T-helper 1 cell (primary cell): Measurements from ENCODE around the gene EFNA4.

ENCODE experiments used
- DNase-seq, 5 donors: peaks; one replicate each; pipeline ENCODE4 v3.0.0-alpha.2; 2012 to 2020
- total RNA-seq, 4 donors: gene quantifications; one replicate each; lab custom pipeline; 2026; lab: John Stamatoyannopoulos, UW

Gene EFNA4, protein sequence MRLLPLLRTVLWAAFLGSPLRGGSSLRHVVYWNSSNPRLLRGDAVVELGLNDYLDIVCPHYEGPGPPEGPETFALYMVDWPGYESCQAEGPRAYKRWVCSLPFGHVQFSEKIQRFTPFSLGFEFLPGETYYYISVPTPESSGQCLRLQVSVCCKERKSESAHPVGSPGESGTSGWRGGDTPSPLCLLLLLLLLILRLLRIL
- 2.6 to 4.3 (median 3.4) reads per million in 4 donors for total RNA-seq

DNA sequence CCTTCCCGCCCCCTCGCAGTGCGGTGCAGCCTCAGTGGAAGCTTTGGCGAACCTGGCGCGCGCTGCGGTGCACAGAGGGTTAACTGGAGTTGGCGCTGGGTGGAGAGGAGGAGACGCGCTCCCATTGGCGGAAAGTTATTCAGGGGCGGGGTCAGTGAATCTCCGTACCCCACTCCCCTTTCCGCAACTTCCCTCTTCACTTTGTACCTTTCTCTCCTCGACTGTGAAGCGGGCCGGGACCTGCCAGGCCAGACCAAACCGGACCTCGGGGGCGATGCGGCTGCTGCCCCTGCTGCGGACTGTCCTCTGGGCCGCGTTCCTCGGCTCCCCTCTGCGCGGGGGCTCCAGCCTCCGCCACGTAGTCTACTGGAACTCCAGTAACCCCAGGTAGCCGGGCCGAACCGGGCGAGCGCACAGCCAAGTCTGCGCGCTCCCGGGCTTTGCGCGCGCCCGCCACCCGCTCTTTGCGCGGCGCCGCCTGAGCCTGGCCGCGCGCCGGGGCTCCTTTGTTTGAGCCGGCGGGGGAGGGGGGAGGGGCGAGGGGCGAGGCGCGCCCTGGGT lies at the start of gene EFNA4:
TSS of gene EFNA4 (plus strand) at position 191 of the 561 bp plus-strand sequence. CDS start at position 275, 84 bp downstream.
- peak; percentile 63 to 87 (median 78) for DNase-seq

DNA sequence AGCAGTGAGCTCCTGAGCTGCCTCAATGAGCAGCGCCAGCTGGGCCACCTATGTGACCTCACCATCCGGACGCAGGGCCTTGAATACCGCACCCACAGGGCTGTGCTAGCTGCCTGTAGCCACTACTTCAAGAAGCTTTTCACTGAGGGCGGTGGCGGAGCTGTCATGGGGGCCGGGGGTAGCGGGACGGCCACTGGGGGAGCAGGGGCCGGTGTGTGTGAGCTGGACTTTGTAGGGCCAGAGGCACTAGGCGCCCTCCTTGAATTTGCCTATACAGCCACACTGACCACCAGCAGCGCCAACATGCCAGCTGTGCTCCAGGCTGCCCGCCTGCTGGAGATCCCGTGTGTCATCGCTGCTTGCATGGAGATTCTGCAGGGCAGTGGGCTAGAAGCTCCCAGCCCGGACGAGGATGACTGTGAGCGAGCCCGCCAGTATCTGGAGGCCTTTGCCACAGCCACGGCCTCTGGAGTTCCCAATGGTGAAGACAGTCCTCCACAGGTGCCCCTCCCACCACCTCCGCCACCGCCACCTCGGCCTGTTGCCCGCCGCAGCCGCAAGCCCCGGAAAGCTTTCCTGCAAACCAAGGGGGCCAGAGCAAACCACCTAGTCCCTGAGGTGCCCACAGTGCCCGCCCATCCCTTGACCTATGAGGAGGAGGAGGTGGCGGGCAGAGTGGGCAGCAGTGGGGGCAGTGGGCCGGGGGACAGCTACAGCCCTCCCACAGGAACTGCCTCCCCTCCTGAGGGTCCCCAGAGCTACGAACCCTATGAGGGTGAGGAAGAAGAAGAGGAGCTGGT lies 48.6 kb upstream of the EFNA4 start:
- DNase-seq = no peak

DNA sequence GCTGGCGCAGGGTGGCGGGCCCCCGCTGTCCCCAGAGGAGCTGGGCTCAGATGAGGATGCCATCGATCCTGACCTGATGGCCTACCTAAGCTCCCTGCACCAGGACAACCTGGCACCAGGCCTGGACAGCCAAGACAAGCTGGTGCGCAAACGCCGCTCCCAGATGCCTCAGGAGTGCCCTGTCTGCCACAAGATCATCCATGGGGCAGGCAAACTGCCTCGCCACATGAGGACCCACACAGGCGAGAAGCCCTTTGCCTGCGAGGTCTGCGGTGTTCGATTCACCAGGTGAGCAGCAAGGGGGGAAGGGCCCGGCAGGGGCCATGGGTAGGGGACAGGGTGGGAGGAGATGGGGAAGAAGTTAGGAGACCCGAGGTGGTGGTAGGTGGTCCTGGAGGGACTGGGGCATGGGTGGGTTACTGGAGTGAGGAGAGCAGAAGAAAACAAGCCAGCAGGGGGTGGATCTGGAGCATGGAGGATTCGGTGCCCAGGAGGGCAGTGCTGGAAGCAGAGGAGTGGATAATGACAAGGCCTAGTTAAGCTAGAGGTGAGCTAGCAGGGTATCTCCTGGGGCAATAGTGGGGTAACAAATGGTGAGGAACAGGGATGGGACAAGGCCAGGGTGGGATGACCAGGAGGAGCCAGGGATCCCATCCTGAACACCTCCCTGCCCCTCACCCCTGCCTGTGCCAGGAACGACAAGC lies 47.9 kb upstream of the EFNA4 start:
- no peak for DNase-seq

DNA sequence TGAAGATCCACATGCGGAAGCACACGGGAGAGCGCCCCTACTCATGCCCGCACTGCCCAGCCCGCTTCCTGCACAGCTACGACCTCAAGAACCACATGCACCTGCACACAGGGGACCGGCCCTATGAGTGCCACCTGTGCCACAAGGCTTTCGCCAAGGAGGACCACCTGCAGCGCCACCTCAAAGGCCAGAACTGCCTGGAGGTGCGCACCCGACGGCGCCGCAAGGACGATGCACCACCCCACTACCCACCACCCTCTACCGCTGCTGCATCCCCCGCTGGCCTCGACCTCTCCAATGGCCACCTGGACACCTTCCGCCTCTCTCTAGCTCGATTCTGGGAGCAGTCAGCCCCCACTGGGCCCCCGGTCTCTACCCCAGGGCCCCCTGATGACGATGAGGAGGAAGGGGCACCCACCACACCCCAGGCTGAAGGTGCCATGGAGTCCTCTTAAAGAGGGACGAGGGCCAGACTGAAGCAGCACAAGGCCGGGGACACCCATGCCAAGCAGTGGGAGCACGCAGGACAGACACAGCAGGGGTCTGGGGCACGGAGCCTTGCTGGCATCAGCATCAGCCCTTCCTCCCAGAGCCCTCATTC lies 47.2 kb upstream of the EFNA4 start:
- DNase-seq = peak in 1 of 5 donors; percentile 43

DNA sequence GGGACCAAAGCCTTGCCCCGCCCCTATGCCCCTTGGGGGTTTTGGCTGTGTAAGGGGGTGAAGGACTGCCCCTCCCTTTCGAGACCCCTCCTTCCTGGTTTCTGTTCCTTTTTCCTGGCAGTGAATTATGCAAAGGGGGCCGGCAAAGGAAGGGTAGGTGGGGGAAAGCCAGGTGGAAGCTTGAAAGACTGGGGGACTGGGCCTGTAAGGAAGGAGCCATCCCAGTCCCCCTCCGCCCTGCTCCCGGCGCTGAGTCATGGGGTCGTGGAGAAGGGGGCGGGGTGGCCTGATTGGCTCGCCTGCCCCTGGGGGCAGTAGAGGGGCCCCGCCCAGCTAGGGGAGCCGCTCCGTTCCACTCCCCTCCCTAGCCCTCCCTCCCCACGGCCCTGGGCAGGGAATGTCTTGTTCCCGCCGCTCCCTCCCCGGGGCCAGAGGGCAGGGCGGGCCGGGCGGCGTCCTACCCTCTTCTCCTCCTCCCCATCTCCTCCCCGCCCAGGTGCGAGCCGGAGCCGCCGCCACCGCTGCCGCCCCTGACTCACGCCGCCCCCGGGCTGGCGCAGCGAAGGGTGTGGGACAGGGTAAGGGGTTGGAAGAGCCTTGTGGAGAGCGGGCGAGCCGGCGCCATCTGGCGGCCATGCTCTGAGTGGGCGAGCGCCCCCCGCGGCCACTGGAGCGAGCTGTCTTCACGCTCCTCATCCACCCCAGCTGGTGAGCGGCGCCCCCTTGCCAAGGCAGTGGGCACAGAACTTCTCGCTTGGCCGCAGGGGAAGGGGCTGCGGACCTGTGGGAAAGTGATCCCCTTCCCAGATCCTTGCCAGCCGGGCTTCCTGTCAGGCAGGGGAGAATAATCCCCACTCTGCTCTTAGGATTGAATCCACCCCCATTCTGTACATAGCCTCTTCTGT lies 46.2 kb upstream of the EFNA4 start:
- DNase-seq = peak; percentile 79 to 88 (median 82)

DNA sequence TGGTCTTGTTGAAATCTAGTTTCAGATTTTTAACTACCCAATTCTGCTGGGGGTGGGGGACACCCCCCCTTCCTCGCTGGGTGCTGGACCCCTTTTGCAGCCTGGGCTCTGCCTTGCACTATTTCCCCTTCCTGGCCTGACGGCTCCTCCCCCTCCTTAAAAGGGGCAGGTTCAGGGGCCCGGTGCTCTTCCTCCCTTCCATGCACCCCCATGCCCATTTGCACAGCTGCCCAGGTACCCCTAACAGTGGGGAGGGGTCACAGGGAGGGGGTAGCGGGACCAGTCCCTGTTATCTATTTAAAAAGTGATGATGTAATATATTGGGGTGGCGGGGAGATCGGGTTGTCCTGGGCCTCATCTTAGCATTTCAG lies 45.6 kb upstream of the EFNA4 start:
- no peak for DNase-seq

DNA sequence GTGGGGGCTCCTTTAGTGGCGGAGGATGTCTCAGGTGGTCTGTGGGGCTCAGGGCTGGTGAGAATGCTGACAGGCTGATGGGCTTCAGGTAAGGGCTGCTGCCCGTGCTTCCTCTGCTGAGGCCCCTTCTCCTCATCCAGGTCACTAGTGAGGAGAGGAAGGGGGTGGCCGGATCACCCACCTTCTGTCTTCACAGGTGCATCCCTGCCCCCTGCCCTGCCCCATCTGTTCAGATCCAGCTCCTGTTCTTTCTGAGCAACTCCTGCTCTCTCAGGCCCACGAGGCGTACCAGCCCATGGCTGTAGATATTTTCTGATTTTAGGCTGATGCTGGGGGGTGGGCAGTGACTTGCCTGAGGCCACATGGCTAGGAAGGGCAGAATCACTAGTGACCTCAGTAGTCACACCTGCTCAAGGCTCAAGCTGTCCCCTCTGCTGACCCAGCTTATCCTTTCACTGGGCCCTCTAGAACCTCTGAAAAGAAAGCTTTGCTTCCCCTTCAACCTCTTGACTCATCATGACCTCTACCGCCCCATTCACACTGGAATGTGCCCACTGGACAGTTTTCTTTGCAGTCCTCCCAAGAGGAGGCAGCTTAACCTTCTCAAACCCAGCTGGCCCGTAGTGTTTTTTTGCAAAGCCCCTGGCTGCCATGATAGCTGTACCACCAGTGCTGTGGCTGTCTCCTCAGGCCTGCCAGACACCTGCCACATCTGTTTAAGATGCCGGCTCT lies 44.8 kb upstream of the EFNA4 start:
- DNase-seq = no peak

DNA sequence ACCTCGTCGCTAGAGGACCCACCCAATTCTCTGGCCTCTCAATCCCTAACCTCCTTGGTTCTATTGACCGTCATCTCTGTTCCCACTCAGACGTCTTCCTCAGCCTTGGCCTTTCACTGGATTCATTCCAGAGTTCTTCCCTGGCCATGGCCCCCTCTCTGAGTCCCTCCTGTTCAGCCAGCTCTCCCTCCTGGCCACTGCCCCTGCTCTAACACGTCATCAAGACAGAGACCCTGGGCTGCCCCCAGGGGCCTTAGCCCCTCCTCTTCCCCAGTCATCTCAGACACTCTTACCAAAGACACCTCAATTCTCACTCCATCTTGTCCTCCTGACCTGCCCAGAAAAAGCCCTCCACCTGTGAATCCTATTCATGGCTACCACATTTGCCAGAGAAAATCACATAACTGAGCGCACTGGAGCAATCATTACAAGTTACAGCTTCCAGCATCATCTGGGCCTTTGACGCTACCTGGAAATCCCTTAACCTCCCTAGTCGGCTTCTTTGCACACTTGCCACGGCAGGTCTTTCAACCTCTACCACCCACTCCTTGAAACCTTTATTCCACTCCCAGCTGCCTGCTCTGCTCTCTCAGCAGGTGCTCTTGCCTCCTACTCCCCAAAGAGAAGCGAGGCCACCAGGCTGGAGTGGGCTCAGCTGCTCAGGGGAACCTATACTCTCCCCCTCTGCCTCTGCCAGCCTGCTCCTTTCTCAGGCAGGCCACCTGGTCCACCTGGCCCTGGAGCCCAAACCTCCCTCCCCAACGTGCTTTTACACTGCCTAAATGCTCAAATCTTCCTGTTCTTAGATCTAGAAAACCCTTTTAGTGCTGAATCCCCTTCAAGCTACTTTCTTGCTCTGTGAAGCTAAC lies 43.9 kb upstream of the EFNA4 start:
- DNase-seq = no peak

DNA sequence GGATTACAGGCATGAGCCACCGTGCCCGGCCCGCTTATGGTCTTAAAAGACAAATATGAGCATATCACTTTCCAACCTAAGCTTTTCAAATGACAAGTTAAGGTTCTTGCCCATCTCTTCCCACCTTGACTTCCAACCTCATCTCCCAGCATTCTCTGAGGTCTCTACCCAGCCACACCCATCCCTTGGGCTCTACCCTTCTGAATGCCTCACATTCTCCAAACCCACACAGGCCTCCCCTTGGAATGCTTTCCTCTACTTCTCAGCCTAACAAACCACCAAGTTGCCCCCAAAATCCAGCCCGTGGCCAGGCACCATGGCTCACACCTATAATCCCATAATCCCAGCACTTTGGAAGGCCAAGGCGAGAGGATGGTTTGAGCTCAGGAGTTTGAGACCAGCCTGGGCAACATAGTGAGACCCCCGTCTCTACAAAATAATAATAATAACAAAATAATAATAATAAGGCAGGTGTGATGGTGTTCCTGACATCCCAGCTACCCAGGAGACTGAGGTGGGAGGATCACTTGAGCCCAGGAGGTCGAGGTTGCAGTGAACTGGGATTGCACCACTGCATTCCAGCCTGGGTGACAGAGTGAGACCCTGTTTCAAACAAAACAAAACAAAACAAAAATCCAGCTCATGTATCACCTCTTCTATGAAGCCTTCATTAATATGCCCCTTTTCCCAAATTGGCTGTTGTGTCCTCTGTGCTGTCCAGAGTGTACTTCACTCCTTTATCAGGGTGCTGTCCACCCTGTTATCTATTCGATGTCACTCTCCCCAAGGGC lies 41.2 kb upstream of the EFNA4 start:
- no peak for DNase-seq

DNA sequence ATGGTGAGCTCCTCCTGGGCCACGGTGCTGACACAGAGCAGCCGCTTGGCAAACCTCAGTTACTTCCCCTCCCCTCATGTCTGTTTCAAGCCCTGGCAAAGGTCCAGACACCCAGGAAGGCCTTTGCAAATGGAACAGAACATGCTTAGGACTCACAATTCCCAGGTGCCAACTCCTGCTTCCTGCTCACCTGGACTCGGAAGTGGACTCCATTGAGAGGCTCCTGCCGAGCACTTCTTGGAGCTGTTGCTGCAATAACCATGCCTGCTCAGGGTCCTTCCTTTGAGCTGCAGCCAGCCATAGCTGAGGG lies 40.7 kb upstream of the EFNA4 start:
- no peak for DNase-seq

DNA sequence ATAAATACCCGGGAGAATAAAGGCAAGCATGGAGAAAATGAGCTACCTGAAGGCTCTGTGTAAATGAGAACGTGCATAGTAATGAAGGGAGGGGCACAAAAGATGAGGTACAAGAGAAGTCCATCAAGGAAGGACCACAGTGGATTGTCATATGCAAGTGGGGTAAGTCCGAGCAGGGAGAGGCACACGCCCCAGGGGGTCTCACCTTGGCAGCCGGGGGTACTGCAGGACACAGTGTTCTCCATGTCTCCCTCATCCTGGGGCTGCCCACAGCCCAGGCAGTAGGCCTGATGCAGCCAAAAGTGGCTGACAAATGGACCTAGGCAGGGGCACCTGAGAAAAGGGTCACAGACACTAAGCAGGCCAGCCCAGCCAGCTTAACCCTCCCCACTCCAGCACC lies 39.9 kb upstream of the EFNA4 start:
- DNase-seq = no peak

DNA sequence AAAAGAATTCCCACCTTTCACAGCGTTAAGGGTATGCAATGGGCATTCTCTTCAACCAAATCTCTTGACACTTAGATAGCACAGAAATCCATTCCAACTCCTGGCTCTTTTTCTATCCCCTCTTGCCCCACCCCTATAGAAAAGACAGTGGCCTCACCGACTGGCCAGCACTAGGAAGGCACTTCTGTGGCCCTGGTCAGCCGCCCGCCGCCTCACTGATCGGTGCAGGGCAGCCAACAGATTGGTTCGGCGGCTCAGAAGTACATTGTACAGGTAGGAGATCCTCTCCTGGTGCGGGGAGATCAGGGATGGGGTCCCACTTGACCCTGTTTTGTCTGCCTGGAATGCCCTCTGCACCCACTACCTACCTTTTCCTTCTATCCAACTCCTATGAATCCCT lies 39.2 kb upstream of the EFNA4 start:
- no peak for DNase-seq

DNA sequence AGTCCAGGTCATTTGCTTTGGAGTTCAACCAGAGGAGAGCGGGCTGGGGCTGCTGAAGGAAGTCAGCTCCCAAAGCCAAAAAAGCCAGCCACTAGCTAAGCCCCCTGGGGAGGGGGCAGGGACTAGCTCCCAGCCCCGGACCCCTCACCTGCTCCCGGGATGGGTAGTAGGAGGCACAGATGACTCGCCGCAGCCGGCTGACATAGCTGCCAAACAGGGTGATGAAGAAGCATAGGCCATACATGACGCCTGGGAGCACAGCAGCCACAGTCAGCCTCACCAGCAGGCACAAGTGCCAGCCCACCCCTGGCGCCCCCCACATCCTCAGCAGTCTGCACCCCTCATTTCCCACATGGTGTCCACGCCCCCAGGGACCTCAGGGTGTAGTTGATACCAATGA lies 37.4 kb upstream of the EFNA4 start:
- DNase-seq = no peak

DNA sequence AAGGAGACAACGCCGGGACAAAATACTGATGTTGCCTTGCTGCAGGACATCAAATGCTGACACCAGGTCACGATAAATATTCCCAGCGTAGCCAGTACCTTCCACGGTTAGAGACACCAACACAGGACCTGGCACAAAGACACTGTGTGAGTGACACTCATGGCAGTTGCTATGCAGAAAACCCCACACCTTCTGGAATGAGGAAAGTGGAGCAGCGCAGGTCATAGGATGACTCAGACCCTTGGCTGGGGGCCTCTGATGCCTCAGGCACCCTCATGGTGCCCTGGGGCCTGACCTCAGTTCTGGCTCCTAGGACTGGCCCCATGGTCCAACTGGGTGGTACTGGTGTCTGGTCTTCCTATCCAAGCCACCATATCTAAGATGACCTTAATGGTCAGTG lies 37.0 kb upstream of the EFNA4 start:
- no peak for DNase-seq

DNA sequence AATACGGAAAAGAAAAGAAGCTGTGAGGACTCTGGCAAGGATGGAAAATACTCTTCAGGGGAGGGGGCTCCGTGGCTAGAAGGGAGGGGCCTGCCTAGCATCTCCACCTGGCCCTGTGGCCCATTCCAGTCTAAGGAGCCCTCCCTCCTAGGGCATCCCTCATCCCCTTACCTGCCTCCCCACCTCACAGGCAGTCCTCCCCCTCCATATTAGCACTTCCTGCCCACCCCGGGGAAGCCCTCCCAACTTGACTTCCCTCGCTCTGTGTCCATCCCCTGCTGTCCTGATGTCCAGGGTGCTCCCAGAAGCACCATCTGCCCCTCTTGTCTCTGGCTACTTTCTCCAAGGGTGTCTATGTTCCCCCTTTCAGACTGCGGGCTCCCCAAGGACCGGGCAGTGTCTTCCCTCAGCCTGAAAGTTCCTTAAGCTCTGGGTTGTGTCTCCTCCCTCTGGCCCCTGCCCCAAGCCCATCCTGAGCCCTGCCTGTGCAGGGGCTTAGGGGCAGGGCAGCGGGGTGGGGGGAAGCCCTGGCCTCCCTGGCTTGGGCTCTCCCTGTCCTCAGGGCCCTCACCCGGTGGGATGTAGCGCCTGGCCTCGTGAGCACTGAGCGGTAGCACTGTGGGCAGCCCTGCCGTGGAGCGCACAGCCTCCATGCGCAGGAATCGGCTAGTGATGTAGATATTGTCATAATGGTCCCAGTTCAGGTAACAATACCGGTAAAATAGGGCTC lies 33.9 kb upstream of the EFNA4 start:
- DNase-seq = no peak

DNA sequence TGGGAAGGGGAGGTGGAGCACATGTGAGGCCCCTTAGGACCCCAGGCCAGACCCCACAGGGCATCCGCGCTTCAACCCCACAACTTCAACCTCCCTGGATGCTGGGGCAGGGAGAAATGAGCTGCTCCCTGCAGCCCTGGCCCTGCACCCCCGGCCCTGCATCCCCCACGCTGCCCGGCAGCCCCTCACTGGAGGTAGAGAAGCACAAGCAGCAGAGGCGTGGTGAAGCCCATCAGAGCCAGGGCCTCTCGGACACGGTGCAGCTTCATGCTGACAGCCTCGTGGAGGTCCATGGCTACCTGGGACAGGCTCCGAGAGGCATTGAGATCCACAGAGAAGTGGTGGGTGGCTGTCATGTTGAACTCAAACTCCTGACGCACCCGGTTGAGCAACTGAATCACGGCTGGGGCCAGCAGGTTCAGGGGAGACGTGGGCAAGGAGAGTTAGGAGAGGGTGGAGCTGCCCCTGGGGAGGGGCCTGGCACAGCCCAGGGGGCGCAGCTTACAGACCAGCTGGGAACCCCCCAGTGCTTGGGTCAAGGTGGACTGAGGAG lies 33.2 kb upstream of the EFNA4 start:
- no peak for DNase-seq

DNA sequence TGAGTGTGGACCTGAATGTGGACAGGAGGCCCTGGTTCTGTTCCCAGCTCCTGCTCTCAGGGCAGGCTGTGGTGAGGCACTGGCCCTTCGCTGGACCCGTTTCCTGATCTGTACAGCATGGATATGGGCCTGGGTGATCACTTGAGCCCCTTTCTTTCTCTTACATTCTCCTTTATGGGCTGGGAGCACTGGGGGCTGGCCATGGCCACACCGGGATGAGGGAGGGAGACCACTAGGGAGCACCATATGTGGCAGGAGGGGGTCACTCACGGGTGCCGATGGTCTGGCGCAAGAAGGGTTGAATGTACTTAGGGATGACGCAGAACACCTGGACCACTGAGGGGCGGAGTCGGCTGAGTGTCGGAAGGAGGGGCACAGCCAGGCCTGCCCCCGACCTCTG lies 32.6 kb upstream of the EFNA4 start:
- DNase-seq = no peak

DNA sequence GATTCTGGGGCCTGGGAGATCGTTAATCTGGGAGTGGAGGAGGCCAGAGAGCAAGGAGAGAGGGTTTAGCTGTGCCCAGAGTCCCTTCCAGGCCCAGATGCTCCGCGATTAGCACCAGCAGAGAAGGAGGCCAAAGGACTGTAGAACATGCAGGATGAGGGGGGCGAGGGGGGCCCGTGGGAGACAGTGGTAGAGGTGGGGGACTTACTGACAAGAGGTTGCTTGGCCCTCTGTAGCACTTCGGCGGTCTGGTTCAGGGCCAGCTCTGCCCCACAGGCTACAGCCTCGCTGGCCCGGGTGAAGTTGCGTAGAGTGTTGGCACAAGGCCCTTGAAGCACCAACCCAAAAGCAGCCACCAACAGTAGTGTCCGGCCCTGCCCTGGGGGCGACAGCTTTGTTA lies 30.7 kb upstream of the EFNA4 start:
- DNase-seq = no peak

DNA sequence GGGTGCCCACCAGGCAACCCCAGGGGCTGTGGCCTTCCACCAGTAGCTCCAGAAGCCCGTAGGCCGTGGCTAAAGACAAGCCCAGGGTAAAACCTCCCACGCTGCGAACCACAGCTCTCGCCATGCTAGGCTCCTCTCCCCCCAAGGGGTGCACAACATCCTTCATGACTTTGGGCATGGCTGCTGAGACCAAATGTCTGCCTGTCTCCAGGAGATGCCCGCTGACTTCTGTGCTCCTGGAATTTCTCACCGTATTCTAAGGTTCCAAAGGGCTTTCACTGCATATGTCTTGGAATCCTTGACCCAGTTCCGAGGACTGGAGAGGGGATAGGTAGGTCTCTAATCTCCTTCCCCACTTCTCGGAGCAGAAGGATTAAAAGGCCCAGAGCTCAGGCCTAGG lies 30.0 kb upstream of the EFNA4 start, which contains the start of the genes DCST1 and DCST2:
TSS of gene DCST1 (plus strand) at position 301 of the 400 bp plus-strand sequence. CDS start 213 bp downstream, outside the sequence.
TSS of gene DCST2 (minus strand) at position 258 of the 400 bp plus-strand sequence. CDS start at position 178, 80 bp downstream.
- DNase-seq = no peak
